Stimulated activated CD8-positive, alpha-beta memory T cell treated with anti-CD3 and anti-CD28 coated beads, Interleukin-2, amount 100 ng/mL, for 48 hours (primary cell): ENCODE data around the gene CYP24A1.

Experiments
- DNase-seq, 2 donors: peaks; one replicate each; pipeline ENCODE4 v3.0.0-alpha.2; 2020; ENCODE audit warnings: low read depth in 2 of 2

The CYP24A1 gene

DNA sequence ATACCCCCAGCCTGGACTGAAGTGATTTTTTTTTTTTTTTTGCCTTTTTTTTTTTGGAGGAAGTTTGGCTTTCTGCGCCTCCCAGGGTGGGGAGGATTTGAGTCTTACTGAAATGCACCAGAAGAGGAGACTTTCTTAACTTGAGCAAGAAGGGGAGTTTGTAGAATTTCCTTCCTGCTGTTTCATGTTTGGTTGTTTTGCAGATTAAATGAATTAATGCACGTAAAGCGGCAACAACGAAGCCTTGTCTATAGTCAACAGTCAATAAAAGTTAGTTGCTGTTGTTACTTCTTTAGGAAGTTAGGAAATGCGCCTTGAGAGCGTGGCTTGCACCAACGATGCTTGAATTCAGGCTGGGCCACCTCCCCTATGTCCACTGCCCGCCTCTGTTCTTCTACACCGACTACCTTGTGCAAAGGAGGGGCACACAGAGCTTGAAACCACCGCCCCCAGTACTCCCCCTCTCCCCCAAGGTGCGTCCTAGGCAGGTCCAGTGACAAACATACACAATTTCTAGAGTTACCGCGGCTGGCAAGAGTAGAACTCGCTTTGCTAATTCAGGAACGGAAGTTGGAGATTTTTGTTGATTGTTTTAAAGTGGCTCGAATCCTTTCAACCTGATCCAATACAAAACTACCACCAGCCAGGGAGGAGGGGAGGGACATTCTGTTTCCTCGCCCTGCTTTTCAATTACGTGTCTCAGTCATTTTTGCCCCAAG, 830 bp upstream of the CYP24A1 start:
- no peak for DNase-seq

DNA sequence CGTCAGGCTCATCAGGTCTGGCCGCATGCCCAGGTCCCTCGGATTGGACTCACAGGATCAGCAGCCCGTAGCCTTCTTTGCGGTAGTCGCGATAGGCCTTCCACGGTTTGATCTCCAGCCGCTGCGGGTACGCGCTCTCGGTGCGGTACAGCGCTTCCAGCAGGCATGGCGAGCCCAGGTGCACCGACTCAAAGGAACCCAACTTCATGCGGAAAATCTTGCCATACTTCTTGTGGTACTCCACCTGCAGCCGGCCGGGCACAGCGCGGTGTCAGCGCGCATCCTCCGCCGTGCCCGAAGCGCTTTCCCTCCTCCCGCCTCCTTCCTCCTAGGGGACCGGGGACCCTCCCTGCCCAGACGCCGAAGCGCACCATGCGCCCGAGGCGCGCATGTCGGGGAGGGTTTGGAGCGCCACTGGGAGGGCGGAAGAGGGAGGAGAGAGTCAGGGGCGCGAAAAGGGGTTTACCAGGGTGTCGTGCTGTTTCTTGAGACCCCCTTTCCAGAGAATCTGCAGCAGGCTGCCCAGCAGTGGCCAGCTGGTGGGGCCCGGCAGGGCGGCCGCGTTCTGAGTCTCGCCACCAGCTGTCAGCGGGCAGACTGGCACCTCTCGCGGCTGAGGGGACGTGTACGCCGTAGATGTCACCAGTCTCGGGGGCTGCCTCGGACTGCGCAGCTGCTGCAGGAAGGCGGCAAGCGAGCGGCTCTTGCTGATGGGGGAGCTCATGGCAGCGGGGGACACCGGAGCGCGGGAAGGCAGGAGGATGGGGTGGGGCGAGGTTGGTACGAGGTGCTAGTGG, 732 bp downstream of the CYP24A1 start:
- no peak for DNase-seq

DNA sequence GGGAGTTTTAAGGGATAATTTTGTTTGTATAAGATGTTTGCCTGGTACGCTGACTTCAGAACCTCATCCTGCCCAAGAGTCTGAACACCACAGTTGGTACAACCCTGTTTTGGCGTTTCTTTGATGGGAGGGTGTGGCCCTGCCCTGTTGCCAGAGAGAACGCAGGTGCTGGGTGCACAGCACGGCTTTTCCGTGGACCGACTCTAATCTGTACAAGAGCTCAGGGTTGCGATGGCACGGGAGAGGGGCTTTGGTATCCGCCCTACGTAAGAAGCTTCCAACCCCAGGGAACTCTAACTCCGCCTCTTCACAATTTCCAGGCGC, 1.3 kb downstream of the CYP24A1 start:
- no peak for DNase-seq

DNA sequence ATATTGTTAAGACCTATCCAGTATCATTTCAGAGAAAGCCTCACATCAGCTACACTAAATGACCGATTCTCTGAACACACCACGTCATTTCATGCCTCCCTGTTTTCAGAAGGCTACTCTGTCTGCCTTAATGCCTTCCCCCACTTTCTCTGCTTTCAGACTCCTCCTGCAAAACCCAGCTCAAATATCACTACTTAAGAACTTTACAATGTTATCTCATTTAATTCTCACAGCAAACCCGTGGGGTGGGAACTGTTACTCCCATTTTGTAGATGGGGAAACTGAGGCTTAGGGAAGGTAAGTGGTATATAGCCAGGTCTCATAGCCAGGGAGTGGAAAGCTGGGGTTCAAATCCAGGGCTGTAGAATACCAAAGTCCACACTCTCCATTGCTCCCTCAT, 2.8 kb downstream of the CYP24A1 start:
- DNase-seq, result no peak

DNA sequence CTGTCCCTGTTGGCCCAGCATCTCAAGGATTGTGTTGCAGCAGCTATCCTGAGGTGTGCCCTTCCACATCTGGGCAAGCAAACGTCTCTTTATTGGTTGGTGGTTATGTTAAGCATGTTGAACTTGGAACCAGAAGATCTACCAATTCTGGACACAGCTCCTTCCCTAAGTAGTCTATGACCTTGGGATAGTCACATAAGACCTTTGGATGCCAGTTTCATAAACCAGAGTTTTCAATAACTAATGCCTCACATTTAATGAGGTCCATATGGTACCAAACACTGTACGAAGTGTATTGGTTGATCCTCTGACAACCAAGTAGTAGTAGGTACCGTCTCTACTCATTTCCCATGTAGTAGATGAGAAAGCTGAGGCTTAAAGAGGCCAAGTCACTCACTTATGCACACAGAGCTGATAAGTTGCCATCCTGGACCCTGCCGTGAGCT, 3.7 kb downstream of the CYP24A1 start:
- DNase-seq, result no peak

DNA sequence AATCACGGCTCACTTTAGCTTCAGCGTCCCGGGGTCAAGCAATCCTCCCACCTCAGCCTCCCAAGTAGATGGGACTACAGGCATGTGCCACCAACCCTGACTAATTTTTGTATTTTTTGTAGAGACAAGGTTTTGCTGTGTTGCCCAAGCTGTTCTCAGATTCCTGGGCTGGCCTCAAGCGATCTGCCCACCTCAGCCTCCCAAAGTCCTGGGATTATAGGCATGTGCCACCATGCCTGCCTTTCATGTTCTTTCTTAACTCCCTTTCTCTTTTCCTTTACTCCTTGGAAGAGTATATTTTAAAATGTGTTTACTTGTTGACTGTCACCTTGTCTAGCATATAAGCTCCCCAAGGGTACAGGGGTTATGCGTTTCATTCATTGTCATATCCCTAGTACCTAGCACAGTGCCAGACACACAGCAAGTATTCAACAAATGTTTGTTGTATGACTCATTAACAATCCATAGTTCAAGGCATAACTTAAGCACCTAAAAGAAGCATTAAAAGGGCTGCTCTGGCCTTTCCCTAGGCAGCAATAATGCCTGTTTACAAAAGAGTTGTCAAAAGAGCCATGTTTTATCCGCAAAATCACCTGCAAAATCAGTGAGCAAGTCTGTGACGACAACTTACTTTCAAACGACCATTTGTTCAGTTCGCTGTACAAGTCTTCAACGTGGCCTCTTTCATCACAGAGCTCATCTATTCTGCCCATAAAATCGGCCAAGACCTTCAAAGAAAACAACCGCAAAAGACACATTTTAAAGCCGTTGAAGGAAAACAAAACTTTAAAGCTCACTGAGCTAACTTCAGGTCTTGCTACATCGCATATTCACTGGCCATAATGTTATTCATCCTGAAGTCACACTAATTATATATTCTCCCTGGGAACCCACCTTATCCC, 4.6 kb downstream of the CYP24A1 start:
- DNase-seq, result no peak

DNA sequence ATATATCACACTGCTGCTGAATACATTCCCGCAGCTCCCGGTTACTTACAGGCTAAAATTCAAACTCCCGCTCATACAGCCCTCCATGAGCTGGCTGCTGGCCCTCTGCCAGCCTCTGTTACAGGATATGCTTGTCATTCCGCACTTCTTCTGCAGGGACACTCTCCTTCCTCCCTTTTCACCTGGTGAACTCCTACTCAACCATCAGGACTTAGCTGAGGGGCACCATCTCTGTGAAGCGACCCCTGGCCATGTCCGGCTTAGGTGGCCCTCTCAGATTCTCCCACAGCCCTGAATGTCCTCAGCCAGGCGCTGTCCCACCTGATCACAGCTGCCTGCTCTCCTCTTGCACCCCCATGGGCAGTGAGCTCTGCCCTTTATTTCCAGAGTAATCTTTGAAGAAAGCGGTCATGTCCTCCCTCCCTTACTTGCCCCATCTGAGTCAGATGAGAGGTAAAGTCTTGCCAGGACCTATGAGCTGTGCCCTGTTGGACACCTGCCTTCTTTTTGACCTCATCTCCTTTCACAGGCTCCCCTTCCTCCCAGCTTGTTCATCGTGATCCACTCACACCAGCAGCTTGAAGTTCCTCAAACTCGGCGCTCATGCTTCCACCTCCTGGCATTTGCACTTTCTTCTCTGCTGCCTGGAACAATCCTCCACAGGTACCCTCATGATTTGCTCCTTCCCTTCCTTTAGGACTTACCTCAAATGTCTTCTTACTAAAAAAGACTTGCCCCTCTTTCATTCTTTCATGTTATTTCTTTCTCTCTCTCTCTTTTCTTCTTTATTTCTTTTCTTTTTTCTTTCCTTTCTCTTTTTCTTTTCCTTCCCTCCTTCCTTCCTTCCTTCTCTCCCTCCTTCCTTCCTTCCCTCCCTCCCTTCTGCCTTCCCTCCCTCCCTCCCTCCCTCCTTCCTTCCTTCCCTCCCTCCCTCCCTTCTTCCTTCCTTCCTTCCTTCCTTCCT, 5.6 kb downstream of the CYP24A1 start:
- no peak for DNase-seq

DNA sequence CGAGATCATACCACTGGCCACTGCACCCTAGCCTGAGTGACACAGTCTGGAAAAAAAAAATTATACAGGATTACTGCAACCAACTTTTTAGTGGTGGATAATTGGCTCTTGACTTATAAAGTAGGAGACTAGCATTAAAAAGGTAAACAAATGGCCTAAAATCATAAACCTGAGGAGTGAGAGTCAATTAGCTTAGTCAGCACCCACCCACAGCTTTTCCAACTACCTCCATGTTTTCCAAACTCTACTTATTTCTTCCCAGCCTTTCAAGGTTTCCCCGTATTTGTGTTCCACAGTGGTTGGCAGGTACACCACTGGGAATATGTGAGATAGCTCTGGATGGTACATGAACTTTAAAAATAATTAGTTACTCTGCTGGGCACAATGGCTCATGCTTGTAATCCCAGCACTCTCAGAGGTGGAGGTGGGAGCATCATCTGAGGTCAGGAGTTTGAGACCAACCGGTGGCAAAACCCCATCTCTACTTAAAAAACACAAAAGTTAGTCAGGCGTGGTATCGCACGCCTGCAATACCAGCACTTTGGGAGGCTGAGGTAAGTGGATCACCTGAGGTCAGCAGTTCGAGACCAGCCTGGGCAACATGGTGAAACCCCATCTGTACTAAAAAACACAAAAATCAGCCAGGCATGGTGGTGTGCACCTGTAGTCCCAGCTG, 6.7 kb downstream of the CYP24A1 start:
- DNase-seq, result no peak

DNA sequence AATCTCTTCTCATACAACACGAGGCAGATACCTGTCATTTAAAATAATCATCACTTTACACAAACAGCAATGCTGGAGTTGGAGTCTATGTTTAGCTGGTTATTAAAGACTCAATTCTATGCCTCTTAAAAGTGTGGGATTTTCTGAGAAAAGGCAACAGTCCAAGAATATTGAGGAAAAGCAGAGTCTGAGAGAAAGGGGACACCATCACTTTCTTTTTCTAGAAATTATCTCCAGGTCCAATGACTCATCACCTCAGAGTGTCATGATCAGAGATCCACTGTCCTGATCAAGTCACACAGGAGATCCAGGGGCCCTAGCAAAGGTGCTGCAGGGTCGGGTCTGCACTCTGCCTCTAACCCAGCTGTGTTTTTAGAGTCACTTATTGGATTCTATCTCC, 8.0 kb downstream of the CYP24A1 start:
- no peak for DNase-seq

DNA sequence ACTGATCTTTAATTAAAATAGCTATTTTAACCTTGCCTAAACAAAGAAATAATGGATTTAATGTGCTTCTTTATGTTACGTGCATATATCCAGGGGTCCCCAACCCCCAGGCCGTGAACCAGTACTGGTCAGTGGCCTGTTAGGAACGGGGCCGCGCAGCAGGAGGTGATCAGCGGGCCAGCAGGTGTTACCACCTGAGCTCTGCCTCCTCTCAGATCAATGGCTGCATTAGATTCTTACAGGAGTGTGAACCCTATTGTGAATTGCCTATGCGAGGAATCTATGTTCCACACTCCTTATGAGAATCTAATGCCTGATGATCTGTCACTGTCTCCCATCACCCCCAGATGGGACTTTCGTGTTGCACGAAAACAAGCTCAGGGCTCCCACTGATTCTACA, 8.8 kb downstream of the CYP24A1 start:
- no peak for DNase-seq

DNA sequence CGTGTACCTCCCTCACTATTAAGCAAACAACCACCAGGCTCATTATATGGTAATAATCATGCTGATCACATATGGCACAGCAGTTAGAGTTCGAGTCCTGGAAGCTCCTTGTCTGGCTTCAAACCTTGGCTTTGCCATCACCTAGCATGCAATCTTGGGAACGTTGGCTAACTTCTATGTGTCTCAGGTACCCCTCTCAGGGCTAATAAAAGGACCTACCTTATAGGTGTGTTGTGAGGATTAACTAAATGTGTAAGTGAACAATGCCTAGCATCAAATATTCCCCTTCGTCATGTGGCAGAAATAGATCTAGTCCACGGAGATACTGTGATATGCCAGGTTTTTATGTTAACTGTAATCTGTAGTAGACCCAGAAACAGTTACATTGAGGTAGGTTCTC, 10.4 kb downstream of the CYP24A1 start:
- DNase-seq, result no peak

DNA sequence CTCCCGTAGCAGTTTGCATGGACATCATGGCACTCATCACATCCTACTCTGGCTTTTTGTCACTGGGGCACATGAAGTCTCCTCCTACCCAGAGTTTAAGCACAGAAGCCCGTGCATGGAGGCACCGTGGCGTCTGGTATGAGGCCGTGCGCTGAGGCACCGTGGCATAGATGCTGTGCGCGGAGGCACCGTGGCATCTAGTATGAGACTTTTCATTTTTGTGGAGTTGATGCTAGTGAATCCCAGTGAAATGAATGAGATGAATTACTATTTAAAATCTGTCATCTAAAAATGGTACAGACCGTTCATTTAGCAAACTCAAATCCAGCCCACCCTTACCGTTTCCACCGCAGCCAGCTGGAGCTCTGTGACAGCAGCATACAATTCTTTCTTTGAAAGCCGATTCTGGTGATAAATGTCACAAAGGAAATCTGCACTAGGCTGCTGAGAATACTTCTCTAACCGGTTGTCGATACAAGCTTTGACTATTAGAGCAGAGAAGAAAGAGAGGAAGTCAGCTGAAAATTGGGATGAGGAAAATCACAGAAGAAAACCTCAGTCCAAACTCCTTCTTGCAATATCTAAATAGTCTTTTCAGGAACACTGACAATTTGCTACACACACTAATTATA, 11.3 kb downstream of the CYP24A1 start:
- DNase-seq, result no peak

DNA sequence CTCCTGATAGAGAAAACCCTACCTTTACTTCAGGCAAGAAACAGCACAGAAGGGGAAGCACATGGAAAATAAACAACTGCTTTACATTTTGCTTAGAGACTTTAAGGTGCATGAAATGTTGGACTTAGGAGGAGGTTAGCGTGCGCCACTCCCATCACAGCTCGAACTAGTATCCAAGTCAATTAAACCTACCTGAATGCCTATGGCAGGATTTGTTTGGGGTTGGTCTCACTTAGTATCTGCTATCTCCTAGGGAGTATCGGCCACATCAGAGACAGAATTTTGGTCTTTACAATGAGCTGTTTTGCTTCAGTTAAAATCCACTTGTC, 12.0 kb downstream of the CYP24A1 start:
- DNase-seq, result no peak

DNA sequence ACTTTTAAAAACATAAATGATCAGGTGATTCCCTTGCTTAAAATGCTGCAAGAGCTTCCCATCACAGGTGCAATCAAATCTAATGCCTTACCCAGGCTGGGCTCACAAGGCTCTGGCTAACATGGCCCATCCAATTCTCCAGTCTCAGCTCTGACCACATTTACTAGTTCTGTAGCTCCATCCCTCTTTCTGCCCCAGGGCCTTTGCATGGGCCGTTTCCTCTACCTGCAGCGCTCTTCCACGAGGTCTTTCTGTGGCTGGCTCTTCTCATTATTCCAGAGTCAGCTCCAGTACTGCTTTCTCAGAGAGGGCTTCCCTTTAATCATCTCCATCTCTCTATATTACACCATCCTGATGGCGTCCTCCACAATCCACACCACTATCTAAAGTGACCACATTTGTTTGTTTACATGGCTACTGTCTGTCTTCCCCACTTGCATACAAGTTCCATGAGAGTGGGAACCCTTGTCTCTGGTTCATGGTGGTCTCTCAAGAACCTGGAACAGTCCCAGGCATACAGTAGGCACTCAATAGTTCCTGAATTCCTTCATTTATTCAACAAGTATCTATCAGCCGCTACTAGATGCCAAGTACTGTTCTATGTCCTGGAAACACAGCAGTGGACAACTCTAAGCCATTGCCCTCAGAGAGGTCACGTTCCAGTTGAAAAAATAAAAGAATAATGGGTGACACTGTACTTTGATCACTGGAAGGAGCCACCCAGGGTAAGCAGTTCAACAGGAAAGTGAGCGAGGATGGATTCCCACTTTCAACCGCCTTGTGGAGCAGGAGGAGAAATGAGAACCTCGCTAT, 12.6 kb downstream of the CYP24A1 start:
- no peak for DNase-seq

DNA sequence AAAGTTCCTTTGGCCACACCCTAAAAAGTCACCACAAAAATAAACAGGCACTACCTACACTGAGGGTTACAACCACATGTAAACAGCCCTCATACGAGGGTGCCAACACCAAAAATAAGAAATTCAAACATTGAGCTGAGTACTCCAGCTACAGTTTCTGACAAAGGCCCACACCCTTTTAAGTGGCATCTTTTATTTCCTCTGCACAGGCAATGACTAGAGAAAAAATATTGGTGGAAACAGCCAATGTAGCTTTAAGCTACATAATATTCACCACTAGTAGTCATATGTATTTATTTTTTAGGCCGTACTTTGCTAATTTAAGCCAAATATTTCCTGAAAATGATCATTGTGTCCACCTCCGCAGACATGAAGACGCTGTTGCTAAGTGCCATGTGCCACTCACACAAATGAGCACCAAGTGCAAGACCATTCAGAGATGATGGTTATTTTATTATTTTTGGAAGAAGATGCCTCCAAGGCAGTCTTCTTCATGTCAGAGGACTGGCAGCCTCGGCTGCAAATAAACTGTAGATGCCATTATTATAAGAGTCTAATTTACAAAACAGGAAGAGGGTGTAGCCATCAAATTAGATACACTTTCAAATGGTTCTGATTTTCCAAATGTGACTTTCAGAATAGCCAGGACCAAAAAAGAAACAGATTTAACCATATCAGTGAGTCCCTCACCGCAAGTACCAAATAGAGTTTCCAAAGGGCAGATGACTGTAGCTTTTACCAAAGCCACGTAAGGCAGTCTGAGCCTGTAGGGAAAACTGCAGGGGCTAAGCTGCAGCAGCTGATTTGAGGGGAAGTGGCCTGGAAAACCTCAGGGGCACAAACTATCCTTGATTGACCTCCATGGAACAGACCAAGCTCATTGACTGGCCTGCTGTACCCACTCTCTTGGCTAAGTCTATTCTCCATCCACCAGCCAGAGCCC, 13.4 kb downstream of the CYP24A1 start:
- DNase-seq, result no peak

DNA sequence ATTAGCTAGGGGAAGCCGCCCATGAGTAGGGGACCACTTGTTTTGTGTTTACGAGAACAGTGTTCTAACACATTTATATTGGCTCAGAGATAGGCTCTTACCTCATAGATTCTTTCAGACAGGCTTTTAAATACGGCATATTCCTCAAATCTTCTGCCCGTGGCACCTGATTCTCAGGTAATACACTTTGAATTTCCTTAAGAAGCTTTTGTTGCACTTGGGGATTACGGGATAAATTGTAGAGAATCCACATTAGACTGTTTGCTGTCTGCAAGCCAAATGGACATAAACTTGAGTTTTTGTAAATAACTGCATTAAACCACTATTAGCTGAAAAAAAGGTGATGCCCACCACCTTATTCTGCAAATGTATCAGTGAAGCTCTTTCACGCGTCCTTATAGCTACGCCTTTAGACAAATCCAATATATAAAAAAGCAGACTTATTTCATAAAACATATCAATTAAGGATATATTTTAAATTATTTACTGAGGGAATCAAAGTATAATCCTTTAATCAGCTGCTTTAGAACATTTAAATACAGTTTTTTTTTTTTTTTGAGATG, 14.8 kb downstream of the CYP24A1 start:
- DNase-seq, result no peak

DNA sequence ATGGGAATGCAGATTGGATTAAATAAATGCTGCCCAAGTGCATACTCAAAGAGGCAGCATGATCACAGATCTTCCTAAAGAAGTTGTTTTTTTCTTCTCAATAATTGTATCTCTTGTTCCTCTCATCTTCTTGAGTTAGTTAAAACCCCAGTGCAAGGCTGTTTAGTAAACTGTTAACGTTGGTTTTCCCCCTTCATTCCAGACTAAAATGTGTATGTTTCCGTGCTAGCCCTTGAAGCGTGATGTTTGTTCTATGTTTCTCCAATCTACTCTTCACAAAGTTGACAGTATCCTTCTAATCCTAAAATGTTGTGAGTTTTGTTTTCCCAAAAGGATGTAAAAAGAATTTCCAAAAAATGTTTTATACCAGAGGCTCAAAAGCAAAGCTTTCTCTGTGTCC, 15.6 kb downstream of the CYP24A1 start:
- DNase-seq, result no peak
